Progenitor cell of endocrine pancreas (in vitro differentiated cells): ENCODE data around the gene RALGPS2. TPM values are rescaled to one million over a fixed set of nuclear protein-coding genes. Genes with fewer than 3 reads are reported as not detected.
A peak's percentile ranks its signal among the peaks of the same experiment; 100 is the strongest.

Source experiments
- DNase-seq: peaks from one replicate; pipeline ENCODE4 v3.0.0; 2021; ENCODE audit warnings: low spot score; ENCODE audit not compliant: unreplicated experiment
- H3K27ac Mint-ChIP-seq: 2 replicates; pipeline ENCODE4 v1.8.0; 2021; ENCODE audit warnings: mild to moderate bottlenecking, moderate library complexity, mixed read lengths
- H3K27me3 Mint-ChIP-seq: 2 replicates; pipeline ENCODE4 v1.8.0; 2021; ENCODE audit warnings: mixed read lengths
- H3K36me3 Mint-ChIP-seq: 2 replicates; pipeline ENCODE4 v1.8.0; 2022; ENCODE audit warnings: mixed read lengths; ENCODE audit not compliant: insufficient read depth
- H3K4me1 Mint-ChIP-seq: 2 replicates; pipeline ENCODE4 v1.8.0; 2021; ENCODE audit warnings: low read depth, mixed read lengths
- H3K4me3 Mint-ChIP-seq: 2 replicates; pipeline ENCODE4 v1.8.0; 2021; ENCODE audit warnings: low read depth, mild to moderate bottlenecking, moderate library complexity, mixed read lengths
- H3K9me3 Mint-ChIP-seq: 2 replicates; pipeline ENCODE4 v1.8.0; 2021; ENCODE audit warnings: low read depth, mixed read lengths
- CTCF ChIP-seq: fragments of 200-600 bp; sonication (generic); IDR thresholded peaks from one replicate; pipeline ENCODE4 v1.5.0; 2021; ENCODE audit warnings: antibody characterized with exemption, mild to moderate bottlenecking; ENCODE audit not compliant: unreplicated experiment
- long read RNA-seq: library from polyadenylated mRNA; unstranded; transcript quantifications from one replicate; pipeline ENCODE4 v2.0.0, GENCODE V29; 2020
- total RNA-seq: library from RNA; stranded (reverse); gene quantifications from 2 replicates; pipeline ENCODE4 v1.2.1, GENCODE V29; 2021

The RALGPS2 gene
- 58.9 and 64.4 TPM in 2 replicates for total RNA-seq
- long read RNA-seq, full-length matches to known transcripts, result 8 of 49 reads
- long read RNA-seq, partial matches to known transcripts, result 19 of 49 reads
- long read RNA-seq, other reads (novel, unspliced or antisense), result 22 of 49 reads

- Mint-ChIP-seq H3K4me1 (peaks cover 31% of the 10 kb centered on the region), H3K4me3 (peak within 1 kb of the TSS; percentile 91), H3K27ac (peak within 1 kb of the TSS; percentile 99), H3K9me3 (no peaks in the 10 kb centered on the region), H3K27me3 (no peaks in the 10 kb centered on the region), H3K36me3 (peaks cover 2% of the 10 kb centered on the region)
- DNase-seq, result peak; percentile 52
- TF ChIP-seq CTCF, result no peak
Observed at GRCh38 chr1:178724728-178725465, at the start of gene RALGPS2. Gene RALGPS2 (plus strand): TSS chr1:178725244. CDS start chr1:178776765, 51,521 bp downstream.

DNA sequence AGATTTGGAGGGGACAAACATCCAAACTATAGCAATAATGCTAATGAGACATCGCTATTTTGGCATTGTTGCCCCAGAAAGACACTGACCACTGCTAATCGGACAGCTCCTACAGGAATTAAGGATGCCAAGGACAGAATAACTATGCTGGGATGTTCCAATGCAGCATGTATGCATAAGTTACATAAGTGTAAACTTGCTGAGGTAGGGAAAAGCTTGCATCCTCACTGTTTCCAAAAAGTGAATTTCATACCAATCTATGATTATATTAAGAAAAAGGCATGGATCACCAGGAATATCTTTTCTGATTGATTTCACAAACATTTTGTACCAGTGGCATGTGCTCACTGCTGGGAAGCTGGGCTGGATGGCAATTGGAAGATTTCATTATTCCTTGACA, 45.8 kb upstream of the RALGPS2 start:
- H3K27me3 Mint-ChIP-seq, result no peaks in the 10 kb centered on the region
- no peak for DNase-seq
- H3K27ac Mint-ChIP-seq, result no peak overlapping the region
- H3K4me3 Mint-ChIP-seq, result no peak overlapping the region
- peaks cover 6% of the 10 kb centered on the region for H3K9me3 Mint-ChIP-seq
- TF ChIP-seq CTCF, result no peak
- no peaks in the 10 kb centered on the region for H3K36me3 Mint-ChIP-seq
- H3K4me1 Mint-ChIP-seq, result no peaks in the 10 kb centered on the region

- Mint-ChIP-seq H3K36me3 (no peaks in the 10 kb centered on the region), H3K27me3 (no peaks in the 10 kb centered on the region), H3K4me1 (no peaks in the 10 kb centered on the region), H3K27ac (no peak overlapping the region), H3K9me3 (peaks cover 3% of the 10 kb centered on the region), H3K4me3 (no peak overlapping the region)
- no peak for DNase-seq
- TF ChIP-seq CTCF, result no peak
Observed at GRCh38 chr1:178682429-178682828, 42.6 kb upstream of the RALGPS2 start.

DNA sequence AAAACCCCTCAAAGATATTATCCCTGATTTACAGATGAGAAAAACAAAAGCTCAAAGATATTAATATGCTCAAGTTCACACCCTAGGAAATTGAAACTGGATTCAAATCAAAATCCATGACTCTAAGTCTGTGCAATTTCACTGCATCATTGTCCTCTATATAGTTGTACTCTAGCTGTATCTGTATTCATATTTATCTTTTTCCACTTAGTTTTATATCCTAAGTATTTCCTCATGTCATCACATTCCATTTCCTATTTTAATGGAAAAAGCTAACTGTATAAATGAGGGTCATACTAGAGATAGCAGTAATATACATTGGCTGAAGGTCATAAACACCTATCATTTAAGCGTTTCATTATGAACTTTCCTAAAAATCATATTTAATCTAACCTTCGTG, 42.2 kb upstream of the RALGPS2 start:
- no peak for TF ChIP-seq CTCF
- no peak for DNase-seq
- Mint-ChIP-seq H3K27me3 (no peaks in the 10 kb centered on the region), H3K9me3 (peaks cover 3% of the 10 kb centered on the region), H3K4me3 (no peak overlapping the region), H3K4me1 (no peaks in the 10 kb centered on the region), H3K36me3 (no peaks in the 10 kb centered on the region), H3K27ac (no peak overlapping the region)

GRCh38 chr1:178683291-178683690, 41.8 kb upstream of the RALGPS2 start:
- Mint-ChIP-seq H3K4me3 (no peak overlapping the region), H3K27me3 (no peaks in the 10 kb centered on the region), H3K27ac (no peak overlapping the region), H3K36me3 (no peaks in the 10 kb centered on the region), H3K4me1 (no peaks in the 10 kb centered on the region), H3K9me3 (peaks cover 3% of the 10 kb centered on the region)
- TF ChIP-seq CTCF, result no peak
- DNase-seq, result no peak
